ENCODE results near the gene ATP5PB. TPM values are rescaled to one million over a fixed set of nuclear protein-coding genes. Genes with fewer than 3 reads are reported as not detected.

ATP5PB gene
- total RNA-seq, 4 donors from 2014 or later = 166 to 232 (median 192) TPM

DNA sequence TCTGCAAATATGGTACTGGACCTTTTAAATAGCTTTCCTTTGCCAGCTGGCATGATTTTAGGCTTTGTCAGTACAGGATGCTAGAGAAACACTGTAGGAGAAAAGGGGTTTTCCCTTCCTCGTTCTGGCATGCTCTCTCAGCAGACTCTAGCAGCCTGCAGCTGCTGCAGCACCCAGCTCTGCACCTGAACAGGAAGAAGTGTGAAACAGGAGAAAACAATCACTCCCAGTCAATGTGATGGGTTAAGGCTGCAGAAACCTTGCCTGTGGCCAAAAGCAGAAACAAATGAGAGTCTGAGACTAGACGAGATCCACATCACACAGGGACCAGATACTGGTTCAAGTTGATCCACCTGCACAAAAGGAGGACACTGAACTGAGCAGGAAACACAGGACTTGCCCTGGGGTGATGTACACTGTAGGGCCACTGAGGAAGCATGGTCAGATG, 42.9 kb upstream of the ATP5PB start:
- no peaks in the 10 kb centered on the region for H3K36me3 ChIP-seq
- no peak overlapping the region for H3K27ac ChIP-seq
- ATAC-seq = no peak
- peaks cover 14% of the 10 kb centered on the region for H3K27me3 ChIP-seq
- TF ChIP-seq CTCF (IDR thresholded peaks at IDR 0.05) (no peak), POLR2A (IDR thresholded peaks at IDR 0.05) (no peak), EP300 (IDR thresholded peaks at IDR 0.05) (no peak), POLR2AphosphoS5 (IDR thresholded peaks at IDR 0.05) (no peak)
- H3K9me3 ChIP-seq = no peaks in the 10 kb centered on the region
- WGBS, 2 donors (ENCODE audit: low coverage in 1 of 2) = 0% methylated on average over 1 of the region's 2 CpGs
- H3K4me3 ChIP-seq = no peak overlapping the region
- H3K4me1 ChIP-seq = peaks cover 0 to 5% (median 0%) of the 10 kb centered on the region in 3 donors

GRCh38 chr1:111407301-111407700, 42.0 kb upstream of the ATP5PB start:
- Histone ChIP-seq H3K9me3 (no peaks in the 10 kb centered on the region), H3K27me3 (peaks cover 8% of the 10 kb centered on the region), H3K4me3 (no peak overlapping the region), H3K36me3 (no peaks in the 10 kb centered on the region), H3K4me1 (peaks cover 0 to 5% (median 0%) of the 10 kb centered on the region in 3 donors), H3K27ac (no peak overlapping the region)
- TF ChIP-seq CTCF (IDR thresholded peaks at IDR 0.05) (no peak), EP300 (IDR thresholded peaks at IDR 0.05) (no peak), POLR2AphosphoS5 (IDR thresholded peaks at IDR 0.05) (no peak), POLR2A (IDR thresholded peaks at IDR 0.05) (no peak)
- no peak for ATAC-seq
- WGBS, 2 donors (ENCODE audit: low coverage in 1 of 2) = 69 to 70% methylated on average over 3 to 6 of the region's 6 CpGs

DNA sequence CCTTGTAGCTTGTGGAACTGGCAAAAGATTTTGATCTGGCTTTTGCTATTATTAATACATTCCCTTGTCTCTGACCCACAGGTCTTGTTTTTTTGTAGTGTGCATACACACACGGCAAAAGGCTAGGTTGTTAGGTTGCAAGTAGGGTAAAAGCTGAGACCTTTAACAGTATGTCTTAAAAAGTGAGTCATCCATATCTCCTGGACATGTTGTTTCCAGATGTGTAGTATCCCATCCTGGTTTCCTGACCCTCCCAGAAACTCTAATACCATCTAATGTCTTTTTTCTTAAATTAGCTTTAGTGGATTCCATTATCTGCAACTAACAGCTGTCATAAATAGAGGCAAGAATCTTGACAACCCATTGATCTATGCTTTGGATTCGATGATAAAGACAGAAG, 36.4 kb upstream of the ATP5PB start:
- no peak for TF ChIP-seq POLR2A (IDR thresholded peaks at IDR 0.05)
- no peak for TF ChIP-seq CTCF (IDR thresholded peaks at IDR 0.05)
- no peak for TF ChIP-seq POLR2AphosphoS5 (IDR thresholded peaks at IDR 0.05)
- no peak for TF ChIP-seq EP300 (IDR thresholded peaks at IDR 0.05)
- no peaks in the 10 kb centered on the region for H3K9me3 ChIP-seq
- no peak for ATAC-seq
- H3K36me3 ChIP-seq = peaks cover 0 to 17% of the 10 kb centered on the region in 2 donors
- WGBS, 2 donors (ENCODE audit: low coverage in 1 of 2) = 59% methylated on average over 2 of the region's 2 CpGs; no CpG with 5 or more reads in 1 of the 2 donors
- H3K27ac ChIP-seq = no peak overlapping the region
- no peak overlapping the region for H3K4me3 ChIP-seq
- H3K4me1 ChIP-seq = peaks cover 0 to under 1% (median 0%) of the 10 kb centered on the region in 3 donors
- H3K27me3 ChIP-seq = no peaks in the 10 kb centered on the region

DNA sequence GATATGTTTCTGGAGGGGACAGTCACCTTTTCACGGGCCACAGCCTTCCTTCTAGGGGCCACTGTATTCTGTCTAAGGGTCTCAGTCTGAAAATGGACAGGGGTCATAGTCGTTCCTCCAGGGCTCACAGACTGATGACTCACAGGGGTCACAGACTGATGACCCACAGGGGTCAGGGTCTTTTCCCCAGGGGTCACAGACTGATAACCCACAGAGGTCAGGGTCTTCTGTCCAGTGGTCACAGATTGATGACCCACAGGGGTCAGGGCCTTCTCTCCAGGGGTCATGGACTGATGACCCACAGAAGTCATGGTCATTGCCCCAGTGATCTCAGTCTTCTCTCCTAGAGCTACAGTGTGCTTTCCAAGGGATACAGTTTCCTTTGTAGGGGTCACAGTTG, 34.5 kb upstream of the ATP5PB start:
- Histone ChIP-seq H3K27me3 (no peaks in the 10 kb centered on the region), H3K27ac (no peak overlapping the region), H3K36me3 (peaks cover 0 to 21% of the 10 kb centered on the region in 2 donors), H3K9me3 (no peaks in the 10 kb centered on the region), H3K4me3 (no peak overlapping the region), H3K4me1 (peaks cover 0 to 5% (median 0%) of the 10 kb centered on the region in 3 donors)
- ATAC-seq = no peak
- WGBS, 2 donors (ENCODE audit: low coverage in 1 of 2) = no CpG with 5 or more reads among the region's 2 CpGs
- TF ChIP-seq POLR2A (IDR thresholded peaks at IDR 0.05) (no peak), POLR2AphosphoS5 (IDR thresholded peaks at IDR 0.05) (no peak), EP300 (IDR thresholded peaks at IDR 0.05) (no peak), CTCF (IDR thresholded peaks at IDR 0.05) (no peak)

DNA sequence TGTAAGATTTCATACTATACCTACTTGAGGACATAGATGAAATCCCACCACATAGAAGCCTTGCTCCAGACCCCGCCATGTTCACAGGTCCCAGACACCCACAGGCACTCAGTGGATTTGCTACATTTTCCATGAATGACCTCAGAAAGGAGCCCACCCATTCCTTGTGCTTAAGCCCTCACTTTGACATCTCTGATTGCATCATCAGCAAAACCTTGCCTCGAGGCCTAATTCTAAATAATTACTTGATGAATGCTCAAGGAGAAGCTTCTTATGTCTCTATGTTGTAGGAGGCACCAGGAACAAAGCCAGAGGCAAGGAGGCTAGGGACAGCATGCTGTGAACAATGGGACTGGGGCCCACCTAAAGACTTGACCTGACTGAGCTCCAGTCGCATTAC, 33.8 kb upstream of the ATP5PB start:
- Histone ChIP-seq H3K36me3 (peaks cover 0 to 28% of the 10 kb centered on the region in 2 donors), H3K27ac (no peak overlapping the region), H3K4me3 (no peak overlapping the region), H3K9me3 (no peaks in the 10 kb centered on the region), H3K4me1 (peaks cover 0 to 5% (median 0%) of the 10 kb centered on the region in 3 donors), H3K27me3 (no peaks in the 10 kb centered on the region)
- no peak for ATAC-seq
- WGBS, 2 donors (ENCODE audit: low coverage in 1 of 2) = 87 to 100% methylated on average over 2 to 3 of the region's 3 CpGs
- TF ChIP-seq POLR2AphosphoS5 (IDR thresholded peaks at IDR 0.05) = no peak
- no peak for TF ChIP-seq CTCF (IDR thresholded peaks at IDR 0.05)
